ENCODE results near the gene BAIAP3. TPM values are rescaled to one million over a fixed set of nuclear protein-coding genes. Genes with fewer than 3 reads are reported as not detected.
A peak's percentile ranks its signal among the peaks of the same experiment; 100 is the strongest.

BAIAP3 gene, protein sequence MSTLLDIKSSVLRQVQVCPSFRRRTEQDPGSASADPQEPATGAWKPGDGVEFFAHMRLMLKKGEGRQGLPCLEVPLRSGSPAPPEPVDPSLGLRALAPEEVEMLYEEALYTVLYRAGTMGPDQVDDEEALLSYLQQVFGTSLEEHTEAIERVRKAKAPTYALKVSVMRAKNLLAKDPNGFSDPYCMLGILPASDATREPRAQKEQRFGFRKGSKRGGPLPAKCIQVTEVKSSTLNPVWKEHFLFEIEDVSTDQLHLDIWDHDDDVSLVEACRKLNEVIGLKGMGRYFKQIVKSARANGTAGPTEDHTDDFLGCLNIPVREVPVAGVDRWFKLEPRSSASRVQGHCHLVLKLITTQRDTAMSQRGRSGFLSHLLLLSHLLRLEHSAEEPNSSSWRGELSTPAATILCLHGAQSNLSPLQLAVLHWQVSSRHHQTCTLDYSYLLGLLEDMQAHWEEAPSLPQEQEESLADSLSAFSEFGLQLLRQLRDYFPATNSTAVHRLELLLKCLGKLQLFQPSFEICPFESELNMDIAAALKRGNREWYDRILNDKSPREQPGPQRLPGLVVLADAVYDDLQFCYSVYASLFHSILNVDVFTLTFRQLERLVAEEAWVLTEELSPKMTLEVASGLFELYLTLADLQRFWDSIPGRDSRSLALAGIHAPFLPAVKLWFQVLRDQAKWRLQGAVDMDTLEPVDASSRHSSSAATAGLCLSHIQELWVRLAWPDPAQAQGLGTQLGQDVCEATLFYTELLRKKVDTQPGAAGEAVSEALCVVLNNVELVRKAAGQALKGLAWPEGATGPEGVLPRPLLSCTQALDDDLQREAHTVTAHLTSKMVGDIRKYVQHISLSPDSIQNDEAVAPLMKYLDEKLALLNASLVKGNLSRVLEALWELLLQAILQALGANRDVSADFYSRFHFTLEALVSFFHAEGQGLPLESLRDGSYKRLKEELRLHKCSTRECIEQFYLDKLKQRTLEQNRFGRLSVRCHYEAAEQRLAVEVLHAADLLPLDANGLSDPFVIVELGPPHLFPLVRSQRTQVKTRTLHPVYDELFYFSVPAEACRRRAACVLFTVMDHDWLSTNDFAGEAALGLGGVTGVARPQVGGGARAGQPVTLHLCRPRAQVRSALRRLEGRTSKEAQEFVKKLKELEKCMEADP
- 1 to 10 TPM in 1 of 2 experiments, under 1 TPM in 1; 0.83 to 1.6 TPM for total RNA-seq

DNA sequence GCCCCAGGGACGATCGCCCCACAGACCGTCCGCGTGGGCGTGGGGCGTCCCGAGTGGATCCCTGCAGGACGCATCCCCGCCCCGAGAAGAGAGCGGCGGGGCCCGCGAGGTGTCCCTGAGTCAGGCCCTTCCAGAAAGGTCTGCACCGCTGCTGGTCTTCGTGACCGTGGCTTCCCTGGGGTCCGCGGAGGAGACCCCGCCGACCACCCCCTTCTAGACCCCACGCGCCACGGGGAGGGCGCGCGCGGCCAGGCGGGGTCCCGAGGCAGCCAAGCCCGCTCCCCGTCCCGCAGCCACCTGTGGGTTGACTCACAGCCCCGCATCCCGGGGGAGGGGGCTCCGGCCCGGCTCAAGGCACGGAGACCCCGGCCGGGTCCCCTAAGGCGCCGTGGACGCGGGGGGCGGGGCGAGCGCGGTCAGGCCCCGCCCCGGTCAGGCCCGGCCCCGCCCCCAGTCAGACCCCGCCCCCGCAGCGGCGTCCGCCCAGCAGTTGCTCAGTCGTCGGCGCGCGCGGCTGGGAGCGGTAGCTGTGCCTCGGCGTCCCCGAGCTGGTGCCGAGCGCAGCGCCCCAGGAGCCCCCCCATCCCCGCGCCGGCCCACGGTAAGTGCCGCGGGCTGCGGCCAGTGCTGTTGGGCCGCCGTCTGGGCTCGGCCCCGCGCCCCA, at the start of gene BAIAP3:
Gene BAIAP3 (plus strand): TSS at position 497 of the 664 bp plus-strand sequence. CDS start 4,905 bp downstream, outside the sequence.
- peak within 1 kb of the TSS; percentile 25 for H3K4me3 Mint-ChIP-seq

DNA sequence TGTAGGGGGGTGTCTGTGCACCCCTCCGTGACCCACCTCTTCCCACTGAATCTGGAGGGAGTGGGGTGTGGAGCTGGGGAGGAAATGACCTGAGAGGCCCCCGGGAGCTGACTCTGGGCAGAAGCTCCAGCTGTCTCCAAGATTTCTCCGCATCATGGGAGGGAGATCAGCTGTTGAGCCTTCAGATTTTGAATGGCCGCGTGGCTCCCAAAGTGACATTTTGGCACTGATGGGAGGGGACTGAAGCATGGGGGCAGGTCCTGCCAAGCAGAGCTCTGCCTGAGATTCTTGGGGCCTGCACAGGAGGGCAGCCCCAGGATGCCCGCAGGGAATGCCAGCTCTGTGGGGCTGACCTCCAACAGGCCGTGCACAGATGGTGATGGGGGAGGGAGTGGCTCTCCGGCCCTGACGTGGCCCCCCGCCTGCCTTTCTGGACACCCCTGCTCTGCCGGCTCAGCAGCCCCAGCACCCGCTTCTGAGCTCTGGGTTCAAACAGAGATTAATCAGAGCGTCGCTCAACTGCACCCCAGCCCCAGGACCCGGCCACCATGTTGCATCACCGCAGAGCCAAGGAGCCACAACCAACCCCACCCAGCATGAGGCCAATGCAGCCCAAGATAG, 49.3 kb upstream of the BAIAP3 start:
- Mint-ChIP-seq H3K36me3 (ENCODE audit: low read depth) (no peaks in the 10 kb centered on the region), H3K27me3 (peaks cover 5% of the 10 kb centered on the region), H3K9me3 (no peaks in the 10 kb centered on the region), H3K4me1 (no peaks in the 10 kb centered on the region), H3K27ac (no peak overlapping the region), H3K4me3 (no peak overlapping the region)
- ChIA-PET CTCF (interaction anchor here (0.9 kb wide), 1 partner anchor 17 kb away, joined by 3 read pairs; no protein-coding TSS in a partner anchor), POLR2A (no interaction called here)
- no peak for DNase-seq

More for the DNA sequence above, at the start of gene BAIAP3:
- ChIA-PET CTCF (no interaction called here), POLR2A (interaction anchor here (0.5 to 0.6 kb wide), 2 partner anchors 17 to 1349 kb away, joined by 3 to 6 read pairs; partner anchors contain the start of gene KCTD5)
- H3K27me3 Mint-ChIP-seq: peaks cover 36% of the 10 kb centered on the region
- peak; percentile 63 for DNase-seq
- no peaks in the 10 kb centered on the region for H3K36me3 Mint-ChIP-seq (ENCODE audit: low read depth)
- peaks cover 17% of the 10 kb centered on the region for H3K4me1 Mint-ChIP-seq
- H3K9me3 Mint-ChIP-seq: no peaks in the 10 kb centered on the region
- peak within 1 kb of the TSS; percentile 60 for H3K27ac Mint-ChIP-seq

DNA sequence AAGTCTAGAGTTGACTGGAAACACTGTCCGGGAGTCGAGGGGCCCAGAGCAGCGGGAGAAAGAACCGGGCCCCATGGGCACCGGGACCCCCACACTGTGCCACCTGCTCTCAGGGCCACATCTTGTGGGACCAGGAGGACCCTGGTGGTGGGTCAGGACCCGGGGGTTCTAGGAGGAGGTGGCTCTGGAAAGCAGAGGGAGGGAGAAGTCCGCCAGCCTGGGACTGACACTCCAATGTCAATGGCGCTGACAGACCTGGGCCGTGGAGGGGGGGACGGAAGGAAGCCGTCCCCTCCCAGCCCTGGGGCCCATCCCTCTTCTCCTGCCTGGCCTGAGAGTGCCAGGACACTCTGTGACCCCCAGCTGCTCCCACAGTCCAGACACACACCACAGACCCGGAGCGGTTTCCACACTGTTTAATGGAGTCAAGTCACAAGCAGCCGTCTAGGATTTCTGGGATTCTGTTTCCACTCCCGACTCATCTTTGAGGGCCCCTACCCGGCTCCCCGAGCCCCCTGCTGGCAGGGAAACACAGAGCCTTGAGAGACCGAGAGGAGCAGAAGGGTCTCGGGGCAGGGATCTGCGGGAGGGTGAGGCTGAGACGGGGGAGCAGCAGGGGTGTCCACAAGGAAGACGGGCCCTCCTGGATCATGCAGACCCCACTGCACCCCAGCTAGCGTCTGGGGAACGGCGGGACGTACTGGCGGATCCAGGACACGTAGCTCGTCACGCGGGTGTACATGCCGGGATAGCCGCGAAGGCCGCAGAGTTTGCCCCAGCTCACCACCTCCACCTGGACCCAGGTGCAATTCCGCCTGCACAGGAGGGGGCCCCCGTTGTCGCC, 47.6 kb upstream of the BAIAP3 start:
- H3K27me3 Mint-ChIP-seq: peaks cover 19% of the 10 kb centered on the region
- H3K4me1 Mint-ChIP-seq: no peaks in the 10 kb centered on the region
- no peaks in the 10 kb centered on the region for H3K9me3 Mint-ChIP-seq
- H3K36me3 Mint-ChIP-seq (ENCODE audit: low read depth): no peaks in the 10 kb centered on the region
- no peak for DNase-seq
- H3K27ac Mint-ChIP-seq: no peak overlapping the region
- ChIA-PET CTCF (interaction anchor here (1.8 kb wide), 1 partner anchor 15 kb away, joined by 4 read pairs; no protein-coding TSS in a partner anchor), POLR2A (no interaction called here)
- no peak overlapping the region for H3K4me3 Mint-ChIP-seq

GRCh38 chr16:1286513-1287094, 46.8 kb upstream of the BAIAP3 start:
- Mint-ChIP-seq H3K9me3 (no peaks in the 10 kb centered on the region), H3K27ac (no peak overlapping the region), H3K4me3 (no peak overlapping the region), H3K27me3 (peaks cover 24% of the 10 kb centered on the region), H3K4me1 (no peaks in the 10 kb centered on the region), H3K36me3 (ENCODE audit: low read depth) (no peaks in the 10 kb centered on the region)
- CTCF ChIA-PET: interaction anchor here (1.7 to 1.8 kb wide), 2 partner anchors 14 to 40 kb away, joined by 3 to 4 read pairs; no protein-coding TSS in a partner anchor
- no peak for DNase-seq
- POLR2A ChIA-PET: no interaction called here

- H3K27ac Mint-ChIP-seq: no peak overlapping the region
- ChIA-PET POLR2A (no interaction called here), CTCF (interaction anchor here (1.7 to 1.8 kb wide), 2 partner anchors 12 to 39 kb away, joined by 3 to 4 read pairs; no protein-coding TSS in a partner anchor)
These were observed 45.3 kb upstream of the BAIAP3 start for GRCh38 chr16:1287982-1288670.

DNA sequence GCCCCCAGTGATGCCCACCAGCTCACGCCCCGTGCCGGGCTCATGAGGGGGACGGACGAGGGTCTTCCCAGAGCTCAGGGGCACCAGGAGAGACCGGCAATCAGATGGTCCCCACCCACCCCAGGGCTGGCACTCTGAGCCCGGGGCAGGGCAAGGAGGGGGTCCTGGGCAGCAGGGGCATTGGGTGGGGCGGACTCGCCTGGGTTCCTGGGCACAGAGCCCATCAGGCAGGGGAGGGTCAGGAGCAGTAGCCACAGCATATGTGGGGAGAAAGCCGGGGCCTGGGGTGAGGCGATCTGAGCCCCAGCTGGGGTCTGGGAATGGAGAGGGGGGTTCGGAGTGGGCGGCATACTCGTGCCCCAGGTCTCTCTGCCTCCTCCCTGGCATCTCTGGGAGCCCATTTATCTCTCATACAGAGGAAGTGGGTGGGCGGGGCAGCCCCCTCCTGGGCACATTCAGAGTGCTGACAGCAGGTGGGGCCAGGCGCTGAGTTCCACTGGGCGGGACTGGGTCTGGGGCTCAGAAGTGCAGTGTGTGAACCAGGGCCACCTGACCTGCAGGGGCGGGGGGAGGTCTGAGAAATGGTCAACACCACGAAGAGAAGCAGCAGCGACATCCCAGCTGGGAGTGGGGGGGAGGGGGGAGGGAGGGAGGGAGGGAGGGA, 44.5 kb upstream of the BAIAP3 start:
- CTCF ChIA-PET: no interaction called here
- no peak overlapping the region for H3K4me3 Mint-ChIP-seq
- no peak overlapping the region for H3K27ac Mint-ChIP-seq
- no peak for DNase-seq
- no peaks in the 10 kb centered on the region for H3K4me1 Mint-ChIP-seq
- no peaks in the 10 kb centered on the region for H3K36me3 Mint-ChIP-seq (ENCODE audit: low read depth)
- no peaks in the 10 kb centered on the region for H3K9me3 Mint-ChIP-seq
- H3K27me3 Mint-ChIP-seq: peaks cover 29% of the 10 kb centered on the region
- POLR2A ChIA-PET: no interaction called here

More at GRCh38 chr16:1287982-1288670, 45.3 kb upstream of the BAIAP3 start:
- peaks cover 26% of the 10 kb centered on the region for H3K27me3 Mint-ChIP-seq
- DNase-seq: no peak
- H3K4me3 Mint-ChIP-seq: no peak overlapping the region
- H3K9me3 Mint-ChIP-seq: no peaks in the 10 kb centered on the region
- H3K36me3 Mint-ChIP-seq (ENCODE audit: low read depth): no peaks in the 10 kb centered on the region
- H3K4me1 Mint-ChIP-seq: no peaks in the 10 kb centered on the region

- Mint-ChIP-seq H3K4me1 (no peaks in the 10 kb centered on the region), H3K27me3 (peaks cover 33% of the 10 kb centered on the region), H3K4me3 (no peak overlapping the region), H3K36me3 (ENCODE audit: low read depth) (no peaks in the 10 kb centered on the region), H3K9me3 (no peaks in the 10 kb centered on the region), H3K27ac (no peak overlapping the region)
- POLR2A ChIA-PET: no interaction called here
- no peak for DNase-seq
- CTCF ChIA-PET: no interaction called here
These were observed 44.0 kb upstream of the BAIAP3 start for GRCh38 chr16:1289477-1289866.

GRCh38 chr16:1290063-1290501, 43.4 kb upstream of the BAIAP3 start:
- H3K4me3 Mint-ChIP-seq: no peak overlapping the region
- H3K9me3 Mint-ChIP-seq: no peaks in the 10 kb centered on the region
- DNase-seq: no peak
- H3K4me1 Mint-ChIP-seq: no peaks in the 10 kb centered on the region
- H3K27me3 Mint-ChIP-seq: peaks cover 33% of the 10 kb centered on the region
- CTCF ChIA-PET: no interaction called here
- H3K36me3 Mint-ChIP-seq (ENCODE audit: low read depth): no peaks in the 10 kb centered on the region
- no peak overlapping the region for H3K27ac Mint-ChIP-seq
- POLR2A ChIA-PET: no interaction called here

DNA sequence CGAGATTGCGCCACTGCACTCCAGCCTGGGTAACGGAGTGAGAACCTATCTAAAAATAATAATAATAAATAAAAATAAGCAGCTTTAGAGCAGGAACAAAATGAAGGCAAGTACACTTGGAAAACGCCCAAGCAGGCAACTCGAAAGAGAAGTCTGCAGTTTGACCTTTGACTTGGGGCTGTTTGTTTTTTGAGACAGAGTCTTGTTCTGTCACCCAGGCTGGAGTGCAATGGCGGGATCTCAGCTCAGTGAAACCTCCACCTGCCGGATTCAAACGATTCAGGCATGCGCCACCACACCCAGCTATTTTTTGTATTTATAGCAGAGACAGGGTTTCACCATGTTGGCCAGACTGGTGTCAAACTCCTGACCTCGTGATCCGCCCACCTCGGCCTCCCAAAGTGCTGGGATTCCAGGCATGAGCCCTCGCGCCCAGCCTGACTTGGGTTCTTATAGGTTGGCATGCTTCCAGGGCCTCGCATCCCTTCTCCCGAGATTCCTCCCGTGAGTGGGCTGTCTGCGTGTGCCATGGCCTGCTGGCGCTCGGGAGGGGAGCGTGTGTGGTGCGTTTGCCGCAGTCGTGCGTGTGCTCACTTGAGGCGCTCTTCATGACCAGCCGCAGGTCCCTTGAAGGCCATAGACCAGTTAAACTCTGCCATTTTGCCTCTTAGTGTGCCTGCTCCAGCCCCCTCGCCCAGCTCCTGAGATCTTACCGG, 42.4 kb upstream of the BAIAP3 start:
- DNase-seq: no peak
- Mint-ChIP-seq H3K4me1 (no peaks in the 10 kb centered on the region), H3K27me3 (peaks cover 38% of the 10 kb centered on the region), H3K36me3 (ENCODE audit: low read depth) (no peaks in the 10 kb centered on the region), H3K27ac (no peak overlapping the region), H3K9me3 (no peaks in the 10 kb centered on the region), H3K4me3 (no peak overlapping the region)
- ChIA-PET CTCF (no interaction called here), POLR2A (no interaction called here)

GRCh38 chr16:1291576-1291974, 41.9 kb upstream of the BAIAP3 start:
- H3K4me3 Mint-ChIP-seq: no peak overlapping the region
- ChIA-PET POLR2A (no interaction called here), CTCF (no interaction called here)
- no peaks in the 10 kb centered on the region for H3K36me3 Mint-ChIP-seq (ENCODE audit: low read depth)
- DNase-seq: no peak
- no peaks in the 10 kb centered on the region for H3K4me1 Mint-ChIP-seq
- no peaks in the 10 kb centered on the region for H3K9me3 Mint-ChIP-seq
- H3K27me3 Mint-ChIP-seq: peaks cover 38% of the 10 kb centered on the region
- no peak overlapping the region for H3K27ac Mint-ChIP-seq

All from activated CD4-positive, alpha-beta T cell treated with anti-CD3 and anti-CD28 coated beads, Interleukin-2, amount 10 ng/mL, durations not matched to agents 7 days and 5 days (primary cell).